PC-9 (cell line): Measurements from ENCODE around the gene RAB31. TPM values are rescaled to one million over a fixed set of nuclear protein-coding genes. Genes with fewer than 3 reads are reported as not detected.

Experiments
- BruUV-seq: library from RNA; stranded (reverse); fragments of 400-500 nt; replicated peaks from 2 replicates; lab custom pipeline; 2021; lab: Mats Ljungman, UMichigan
- CTCF ChIA-PET: fragments of 300-600 bp; sonication (Branson Sonifier 250); formaldehyde crosslinking; loops from one replicate; lab custom pipeline; 2022; ENCODE audit warnings: antibody characterized with exemption; lab: Charles Lee
- POLR2A ChIA-PET: fragments of 300-600 bp; sonication (Branson Sonifier 250); formaldehyde crosslinking; loops from one replicate; lab custom pipeline; 2022; ENCODE audit warnings: antibody characterized with exemption; ENCODE audit not compliant: unreplicated experiment; lab: Charles Lee
- DNase-seq, 2 experiments: peaks; one replicate each; pipeline versions ENCODE4 v3.0.0 to v3.0.0-alpha.2; 2015 to 2022; ENCODE audit warnings: mixed read lengths in 1 of 2
- H2AFZ ChIP-seq: fragments of 200-600 bp; sonication (generic); 2 replicates; pipeline ENCODE4 v1.8.1; 2017; ENCODE audit warnings: antibody characterized with exemption
- H3F3A ChIP-seq: fragments of 200-600 bp; sonication (generic); 2 replicates; pipeline ENCODE4 v1.8.1; 2017; ENCODE audit warnings: antibody characterized with exemption, mild to moderate bottlenecking, low read depth; ENCODE audit not compliant: insufficient read depth
- H3K27ac ChIP-seq: fragments of 200-600 bp; sonication (generic); 2 replicates; pipeline ENCODE4 v1.6.1; 2016; ENCODE audit warnings: mixed run types
- H3K27me3 ChIP-seq: fragments of 200-600 bp; sonication (generic); 2 replicates; pipeline ENCODE4 v1.6.1; 2016; ENCODE audit warnings: low read depth, mixed run types; ENCODE audit not compliant: insufficient read depth
- H3K36me3 ChIP-seq: fragments of 200-600 bp; sonication (generic); 2 replicates; pipeline ENCODE4 v1.6.1; 2016; ENCODE audit warnings: low read depth, mixed run types
- H3K4me1 ChIP-seq: fragments of 200-600 bp; sonication (generic); replicated peaks from 2 replicates; pipeline ENCODE4 v1.6.1; 2016; ENCODE audit warnings: mixed run types; ENCODE audit not compliant: insufficient read depth
- H3K4me2 ChIP-seq: fragments of 200-600 bp; sonication (generic); 2 replicates; pipeline ENCODE4 v1.6.1; 2017; ENCODE audit warnings: mixed run types
- H3K4me3 ChIP-seq: fragments of 200-600 bp; sonication (generic); 2 replicates; pipeline ENCODE4 v1.6.1; 2016; ENCODE audit warnings: mixed run types
- H3K79me2 ChIP-seq: fragments of 200-600 bp; sonication (generic); 2 replicates; pipeline ENCODE4 v1.6.1; 2017; ENCODE audit warnings: low read depth, mixed run types
- H3K9me2 ChIP-seq: fragments of 200-600 bp; sonication (generic); 2 replicates; pipeline ENCODE4 v1.8.1; 2017; ENCODE audit warnings: mild to moderate bottlenecking; ENCODE audit not compliant: insufficient read depth
- H3K9me3 ChIP-seq: fragments of 200-600 bp; sonication (generic); 2 replicates; pipeline ENCODE4 v1.8.1; 2016; ENCODE audit warnings: low read depth; ENCODE audit not compliant: insufficient read depth
- H4K20me1 ChIP-seq: fragments of 200-600 bp; sonication (generic); 2 replicates; pipeline ENCODE4 v1.8.1; 2017; ENCODE audit not compliant: insufficient read depth
- EZH2 ChIP-seq: fragments of 200-600 bp; sonication (generic); IDR thresholded peaks from 2 replicates; pipeline ENCODE4 v1.8.0; 2017; ENCODE audit warnings: antibody characterized with exemption, low read depth
- intact Hi-C: fragments of 100-400 bp; cut with micrococcal nuclease; formaldehyde crosslinking; loops from one replicate; pipeline ENCODE4 v1.10.0; 2022; ENCODE audit not compliant: unreplicated experiment
- total RNA-seq: library from RNA; stranded (reverse); gene quantifications from 2 replicates; pipeline ENCODE4 v1.2.3, GENCODE V29; 2021
- TF ChIP-seq, protein P1 (sequence below): fragments of 200-600 bp; sonication (generic); conservative IDR thresholded peaks from 2 replicates; pipeline ENCODE4 v1.6.1; 2017; ENCODE audit warnings: mixed run types, antibody characterized with exemption, mild to moderate bottlenecking, moderate library complexity

RAB31 gene
- total RNA-seq, 1 experiment from 2014 or later, result 51.0 TPM

DNA sequence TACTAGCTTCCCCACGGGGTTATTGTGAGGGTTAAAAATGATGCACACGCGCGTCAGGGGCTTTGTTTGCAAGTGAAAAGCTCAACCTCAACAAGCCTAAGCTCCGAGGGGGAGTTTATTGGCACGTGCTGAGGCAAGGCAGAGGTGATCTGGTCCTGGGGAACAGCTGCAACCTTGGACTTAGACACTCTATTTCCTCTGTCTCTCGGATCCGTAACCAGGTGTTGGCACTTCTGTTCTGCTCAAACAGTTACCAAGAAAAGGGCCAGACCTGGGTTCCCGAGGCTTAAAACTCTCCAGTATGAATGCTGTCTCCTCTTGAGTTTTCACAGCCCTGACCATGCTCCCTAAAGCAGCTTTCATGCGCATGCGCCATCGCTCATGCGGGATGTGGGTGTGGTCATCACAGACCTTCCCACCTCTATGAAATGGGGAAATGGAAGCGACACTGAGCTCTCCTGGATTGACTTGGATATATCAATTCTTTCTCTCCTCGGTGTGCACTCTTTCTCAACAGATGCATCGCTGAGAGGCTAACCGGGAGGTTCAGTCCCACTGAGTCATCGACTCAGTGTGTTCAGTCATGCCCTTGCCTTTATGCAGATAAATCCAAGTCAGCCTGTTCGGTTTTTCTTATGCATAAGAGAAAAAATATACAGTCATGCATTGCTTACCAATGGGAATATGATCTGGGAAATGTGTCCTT is 19.9 kb upstream of the RAB31 start:
- no peak overlapping the region for H3K4me2 ChIP-seq
- POLR2A ChIA-PET, result interaction anchor here (0.6 to 0.7 kb wide), 2 partner anchors 150 to 181 kb away, joined by 4 to 5 read pairs; no protein-coding TSS in a partner anchor
- TF ChIP-seq, protein P1, sequence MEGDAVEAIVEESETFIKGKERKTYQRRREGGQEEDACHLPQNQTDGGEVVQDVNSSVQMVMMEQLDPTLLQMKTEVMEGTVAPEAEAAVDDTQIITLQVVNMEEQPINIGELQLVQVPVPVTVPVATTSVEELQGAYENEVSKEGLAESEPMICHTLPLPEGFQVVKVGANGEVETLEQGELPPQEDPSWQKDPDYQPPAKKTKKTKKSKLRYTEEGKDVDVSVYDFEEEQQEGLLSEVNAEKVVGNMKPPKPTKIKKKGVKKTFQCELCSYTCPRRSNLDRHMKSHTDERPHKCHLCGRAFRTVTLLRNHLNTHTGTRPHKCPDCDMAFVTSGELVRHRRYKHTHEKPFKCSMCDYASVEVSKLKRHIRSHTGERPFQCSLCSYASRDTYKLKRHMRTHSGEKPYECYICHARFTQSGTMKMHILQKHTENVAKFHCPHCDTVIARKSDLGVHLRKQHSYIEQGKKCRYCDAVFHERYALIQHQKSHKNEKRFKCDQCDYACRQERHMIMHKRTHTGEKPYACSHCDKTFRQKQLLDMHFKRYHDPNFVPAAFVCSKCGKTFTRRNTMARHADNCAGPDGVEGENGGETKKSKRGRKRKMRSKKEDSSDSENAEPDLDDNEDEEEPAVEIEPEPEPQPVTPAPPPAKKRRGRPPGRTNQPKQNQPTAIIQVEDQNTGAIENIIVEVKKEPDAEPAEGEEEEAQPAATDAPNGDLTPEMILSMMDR, result no peak
- TF ChIP-seq EZH2, result no peak

DNA sequence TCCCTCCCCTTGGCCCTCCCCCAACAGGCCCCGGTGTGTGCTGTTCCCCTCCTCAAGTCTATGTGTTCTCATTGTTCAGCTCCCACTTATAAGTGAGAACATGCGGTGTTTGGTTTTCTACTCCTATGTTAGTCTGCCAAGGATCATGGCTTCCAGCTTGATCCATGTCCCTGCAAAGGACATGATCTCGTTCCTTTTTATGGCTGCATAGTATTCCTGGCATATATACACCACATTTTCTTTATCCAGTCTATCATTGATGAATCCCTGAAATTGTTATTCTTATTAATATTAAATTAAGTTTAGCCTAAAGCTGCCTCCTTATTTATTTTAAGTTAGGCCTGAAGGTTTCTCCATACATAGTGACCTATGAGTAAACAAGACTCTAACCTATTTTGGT is 18.8 kb upstream of the RAB31 start:
- BruUV-seq, result no TSS peak
- Histone ChIP-seq H3K4me2 (no peak overlapping the region), H4K20me1 (no peaks in the 10 kb centered on the region), H3K36me3 (no peaks in the 10 kb centered on the region), H3K79me2 (no peaks in the 10 kb centered on the region), H3K27me3 (no peaks in the 10 kb centered on the region), H3F3A (peaks cover 9% of the 10 kb centered on the region; the same call in 1 of the 2 replicates), H3K4me1 (peaks cover 14% of the 10 kb centered on the region), H3K9me2 (no peaks in the 10 kb centered on the region), H3K4me3 (no peak overlapping the region), H2AFZ (no peak overlapping the region), H3K27ac (no peak overlapping the region), H3K9me3 (no peaks in the 10 kb centered on the region)
- ChIA-PET POLR2A (no interaction called here), CTCF (no interaction called here)
- intact Hi-C loops, result loop anchor here (10.0 kb wide), 2 partner anchors 554 to 1034 kb away; partner anchors contain the start of gene ANKRD12
- TF ChIP-seq, protein P1, result no peak
- no peak for TF ChIP-seq EZH2
- no peak for DNase-seq

More for the DNA sequence above, 19.9 kb upstream of the RAB31 start:
- no peaks in the 10 kb centered on the region for H3K79me2 ChIP-seq
- peaks cover 9% of the 10 kb centered on the region; the same call in 1 of the 2 replicates for H3F3A ChIP-seq
- no peaks in the 10 kb centered on the region for H3K9me2 ChIP-seq
- no peaks in the 10 kb centered on the region for H3K27me3 ChIP-seq
- no peaks in the 10 kb centered on the region for H3K36me3 ChIP-seq
- CTCF ChIA-PET, result interaction anchor here (0.5 to 0.6 kb wide), 3 partner anchors 34 to 1066 kb away, joined by 3 to 8 read pairs (median 3); partner anchors contain the start of gene TWSG1
- H4K20me1 ChIP-seq, result no peaks in the 10 kb centered on the region
- no peak overlapping the region for H3K4me3 ChIP-seq
- H2AFZ ChIP-seq, result no peak overlapping the region
- no TSS peak for BruUV-seq
- H3K4me1 ChIP-seq, result peaks cover 25% of the 10 kb centered on the region
- H3K27ac ChIP-seq, result no peak overlapping the region
- no peaks in the 10 kb centered on the region for H3K9me3 ChIP-seq
- no peak for DNase-seq
- intact Hi-C loops, result loop anchor here (10.0 kb wide), 2 partner anchors 553 to 1033 kb away; partner anchors contain the start of gene ANKRD12

DNA sequence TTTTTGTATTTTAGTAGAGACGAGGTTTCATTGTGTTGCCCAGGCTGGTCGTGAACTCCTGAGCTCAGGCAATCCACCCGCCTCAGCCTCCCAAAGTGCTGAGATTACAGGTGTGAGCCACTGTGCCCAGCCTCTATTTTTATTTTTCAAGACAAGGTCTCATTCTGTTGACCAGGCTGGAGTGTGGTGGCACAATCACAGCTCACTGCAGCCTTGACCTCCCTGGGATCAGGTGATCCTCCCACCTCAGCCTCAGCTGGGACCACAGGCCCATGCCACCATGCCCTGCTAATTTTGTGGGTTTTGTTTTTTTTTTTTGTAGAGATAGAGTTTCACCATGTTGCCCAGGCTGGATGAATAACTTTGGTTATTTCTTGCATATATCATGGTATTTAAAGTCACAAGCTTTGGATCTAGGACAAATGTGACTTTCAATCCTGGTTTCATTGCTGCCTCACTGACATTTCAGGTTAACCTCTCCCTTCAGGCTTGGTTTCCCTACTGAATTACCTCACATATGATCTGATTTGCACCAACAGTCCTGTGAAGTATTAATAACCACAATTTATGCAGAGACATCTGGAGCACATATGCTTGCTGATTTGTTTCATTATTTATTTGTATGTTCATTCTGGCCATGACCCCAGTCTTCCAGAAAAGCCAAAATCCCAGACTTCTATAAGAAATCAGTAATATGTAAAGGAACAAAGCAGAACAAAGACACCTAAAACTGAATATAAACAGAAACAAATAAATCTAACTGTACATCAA is 17.5 kb upstream of the RAB31 start:
- ChIA-PET CTCF (interaction anchor here (0.6 kb wide), 1 partner anchor 98 kb away, joined by 3 read pairs; no protein-coding TSS in a partner anchor), POLR2A (no interaction called here)
- no peaks in the 10 kb centered on the region for H3K27me3 ChIP-seq
- H3F3A ChIP-seq, result peaks cover 1% of the 10 kb centered on the region; the same call in 1 of the 2 replicates
- no peak overlapping the region for H2AFZ ChIP-seq
- H3K79me2 ChIP-seq, result no peaks in the 10 kb centered on the region
- no peak overlapping the region for H3K27ac ChIP-seq
- no TSS peak for BruUV-seq
- H3K9me2 ChIP-seq, result no peaks in the 10 kb centered on the region
- H3K36me3 ChIP-seq, result no peaks in the 10 kb centered on the region
- H3K4me1 ChIP-seq, result 0 out of 2 replicates have a peak, but pooled peaks cover under 1% of the 10 kb centered on the region
- no peak for DNase-seq
- intact Hi-C loops, result no loop called here
- no peaks in the 10 kb centered on the region for H3K9me3 ChIP-seq
- no peaks in the 10 kb centered on the region for H4K20me1 ChIP-seq
- no peak overlapping the region for H3K4me2 ChIP-seq
- H3K4me3 ChIP-seq, result no peak overlapping the region
- TF ChIP-seq, protein P1, result no peak
- no peak for TF ChIP-seq EZH2
